Stomach (tissue), 9 donors: ENCODE measurements around the gene DKK1. TPM values are rescaled to one million over a fixed set of nuclear protein-coding genes. Genes with fewer than 3 reads are reported as not detected.

Source experiments
- DNase-seq, 2 donors: peaks; one replicate each; pipeline versions ENCODE4 v3.0.0 to v3.0.0-alpha.2; 2013 to 2019
- H3K27ac ChIP-seq, 5 donors: fragments of 200-600 bp in 4 of 5; sonication (generic) in 4 of 5; one replicate each; pipeline ENCODE4 v1.5.1; 2013 to 2019; ENCODE audit warnings: mild to moderate bottlenecking in 1 of 5, moderate library complexity in 1 of 5
- H3K27me3 ChIP-seq, 3 donors: fragments of 200-600 bp; sonication (generic); one replicate each; pipeline ENCODE4 v1.5.1; 2017 to 2019; ENCODE audit warnings: mixed run types in 1 of 3
- H3K36me3 ChIP-seq, 4 donors: fragments of 200-600 bp; sonication (generic); 1 replicate in 3 of 4; 2 replicates in 1 of 4; pipeline ENCODE4 v1.5.1; 2016 to 2019
- H3K4me1 ChIP-seq, 4 donors: fragments of 200-600 bp; sonication (generic); one replicate each; pipeline ENCODE4 v1.5.1; 2016 to 2019
- H3K4me3 ChIP-seq, 4 donors: fragments of 200-600 bp; sonication (generic) in 3 of 4; one replicate each; pipeline ENCODE4 v1.5.1; 2016 to 2019; ENCODE audit warnings: mild to moderate bottlenecking in 1 of 4
- H3K9me3 ChIP-seq, 4 donors: fragments of 200-600 bp; sonication (generic); one replicate each; pipeline ENCODE4 v1.5.1; 2016 to 2019
- CTCF ChIP-seq, 7 experiments: fragments of 450-650 bp in 4 of 7; fragments of 200-600 bp in 3 of 7; sonication (generic) in 3 of 7; IDR thresholded peaks; one replicate each; pipeline ENCODE4 v1.5.1; 2016 to 2019; ENCODE audit warnings: antibody characterized with exemption in 7 of 7, control low read depth in 2 of 7, mild to moderate bottlenecking in 1 of 7
- EP300 ChIP-seq: sonication (generic); formaldehyde crosslinking; IDR thresholded peaks from one replicate; pipeline ENCODE4 v1.6.1; 2017; ENCODE audit warnings: antibody characterized with exemption
- POLR2A ChIP-seq, 4 donors: fragments of 450-650 bp; IDR thresholded peaks; one replicate each; pipeline ENCODE4 v1.6.1; 2016; ENCODE audit warnings: antibody characterized with exemption in 4 of 4, control low read depth in 2 of 4, mild to moderate bottlenecking in 1 of 4, moderate library complexity in 1 of 4
- POLR2AphosphoS5 ChIP-seq, 3 donors: sonication (generic); formaldehyde crosslinking; IDR thresholded peaks; one replicate each; pipeline ENCODE4 v1.6.1; 2016; ENCODE audit warnings: antibody characterized with exemption in 3 of 3
- WGBS, 5 donors: extraction: QIAGEN DNeasy Blood & Tissue Kit in 3 of 5; methylation state at CpG; one replicate each; pipeline versions ENCODE4 v1.1.5 to v1.1.7; 2013 to 2018; 5-methylcytosine and 5-hydroxymethylcytosine counted together
- intact Hi-C: fragments of 100-400 bp; cut with DNase I; formaldehyde crosslinking; loops from one replicate; pipeline ENCODE4 v1.15.1; 2023; ENCODE audit warnings: low total_unique reads
- polyA plus RNA-seq, 3 donors: library from polyadenylated mRNA; stranded (reverse); fragments of 200-250 nt; gene quantifications; one replicate each; pipeline ENCODE4 v1.2.3, GENCODE V29; 2013
- total RNA-seq, 5 donors: library from RNA; depleted of rRNA; stranded (reverse); fragments of >200 nt; gene quantifications; one replicate each; pipeline versions ENCODE4 v1.1.0 to v1.2.3, GENCODE V29; 2014 to 2016
- donor health status: healthy with polysubstance abuse.
- donor health status: Bipolar disorder and iron deficiency.
- donor health status: healthy.

The DKK1 gene
- total and polyA plus RNA-seq, 8 donors: 0.73 to 4.0 (median 1.2) TPM; not detected in 3

- Histone ChIP-seq H3K4me3 (no peak overlapping the region), H3K36me3 (peaks cover 0 to 5% (median 0%) of the 10 kb centered on the region in 4 donors), H3K4me1 (no peaks in the 10 kb centered on the region), H3K9me3 (peaks cover 0 to 4% (median 0%) of the 10 kb centered on the region in 4 donors), H3K27ac (no peak overlapping the region), H3K27me3 (no peaks in the 10 kb centered on the region)
- 76 to 92% (median 88%) methylated on average over 1 of the region's 1 CpG for whole genome bisulfite sequencing, 5 donors
- intact Hi-C loops: no loop called here
- TF ChIP-seq POLR2AphosphoS5 (IDR thresholded peaks at IDR 0.05): no peak
- TF ChIP-seq EP300: no peak
- no peak for TF ChIP-seq CTCF (IDR thresholded peaks at IDR 0.05)
- no peak for TF ChIP-seq POLR2A (IDR thresholded peaks at IDR 0.05)
- DNase-seq: no peak
Observed at GRCh38 chr10:52280051-52280450, 34.0 kb upstream of the DKK1 start.

GRCh38 chr10:52283174-52283573 lies 30.9 kb upstream of the DKK1 start:
- peaks cover 0 to 5% (median 0%) of the 10 kb centered on the region in 4 donors for H3K36me3 ChIP-seq
- intact Hi-C loops: no loop called here
- no peak for DNase-seq
- H3K9me3 ChIP-seq: peaks cover 0 to 3% (median 0%) of the 10 kb centered on the region in 4 donors
- no peak overlapping the region for H3K4me3 ChIP-seq
- no peaks in the 10 kb centered on the region for H3K4me1 ChIP-seq
- H3K27me3 ChIP-seq: no peaks in the 10 kb centered on the region
- WGBS, 5 donors: 74 to 92% (median 86%) methylated on average over 2 of the region's 2 CpGs
- TF ChIP-seq CTCF (IDR thresholded peaks at IDR 0.05) (no peak), POLR2A (IDR thresholded peaks at IDR 0.05) (no peak)
- no peak overlapping the region for H3K27ac ChIP-seq

- WGBS, 5 donors: 83 to 94% (median 88%) methylated on average over 2 of the region's 2 CpGs
Observed at GRCh38 chr10:52284416-52285013, 29.6 kb upstream of the DKK1 start.

GRCh38 chr10:52287866-52288265 lies 26.2 kb upstream of the DKK1 start:
- intact Hi-C loops: no loop called here
- 74 to 85% (median 81%) methylated on average over 1 of the region's 1 CpG for WGBS, 5 donors
- Histone ChIP-seq H3K9me3 (no peaks in the 10 kb centered on the region), H3K27me3 (no peaks in the 10 kb centered on the region), H3K27ac (no peak overlapping the region), H3K36me3 (peaks cover 0 to 2% (median 0%) of the 10 kb centered on the region in 4 donors), H3K4me1 (no peaks in the 10 kb centered on the region), H3K4me3 (no peak overlapping the region)
- no peak for DNase-seq
- TF ChIP-seq POLR2AphosphoS5 (IDR thresholded peaks at IDR 0.05) (no peak), CTCF (IDR thresholded peaks at IDR 0.05) (no peak), EP300 (no peak)

More at GRCh38 chr10:52284416-52285013, 29.6 kb upstream of the DKK1 start:
- no peak for DNase-seq
- Histone ChIP-seq H3K27ac (no peak overlapping the region), H3K27me3 (no peaks in the 10 kb centered on the region), H3K4me3 (no peak overlapping the region), H3K9me3 (no peaks in the 10 kb centered on the region), H3K4me1 (no peaks in the 10 kb centered on the region), H3K36me3 (peaks cover 0 to 5% (median 0%) of the 10 kb centered on the region in 4 donors)
- no peak for TF ChIP-seq CTCF (IDR thresholded peaks at IDR 0.05)
- TF ChIP-seq EP300: no peak
- TF ChIP-seq POLR2A (IDR thresholded peaks at IDR 0.05): no peak
- TF ChIP-seq POLR2AphosphoS5 (IDR thresholded peaks at IDR 0.05): no peak
- intact Hi-C loops: no loop called here
